HG03066 (cell line): ENCODE measurements around the gene ZBP1.

Experiments
- ATAC-seq: cut with Tn5 transposase; IDR thresholded peaks from one replicate; pipeline ENCODE4 v1.9.1; 2021; ENCODE audit warnings: low read depth; ENCODE audit not compliant: unreplicated experiment

The ZBP1 gene

GRCh38 chr20:57576617-57577550, 43.3 kb downstream of the ZBP1 start:
- no peak for ATAC-seq

DNA sequence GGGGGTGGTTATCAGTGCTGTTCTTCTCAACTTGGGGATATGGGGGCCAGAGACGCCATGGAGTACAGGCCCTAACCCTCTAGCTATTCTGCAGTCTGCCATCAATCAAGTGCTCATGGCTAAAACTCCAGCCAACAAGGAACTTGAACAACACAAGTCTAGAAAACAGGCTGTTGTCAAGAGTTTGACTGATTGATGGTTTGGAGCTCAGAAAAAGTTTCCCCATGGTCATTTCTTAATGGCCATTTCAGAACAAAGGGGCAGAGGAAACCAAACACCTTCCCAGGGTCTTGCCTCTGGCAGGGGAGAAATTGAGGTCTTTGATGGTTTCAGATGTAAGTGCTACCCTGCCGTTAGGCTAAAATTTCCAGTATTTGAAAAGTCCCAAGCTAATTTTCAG, 44.2 kb downstream of the ZBP1 start:
- ATAC-seq: no peak

DNA sequence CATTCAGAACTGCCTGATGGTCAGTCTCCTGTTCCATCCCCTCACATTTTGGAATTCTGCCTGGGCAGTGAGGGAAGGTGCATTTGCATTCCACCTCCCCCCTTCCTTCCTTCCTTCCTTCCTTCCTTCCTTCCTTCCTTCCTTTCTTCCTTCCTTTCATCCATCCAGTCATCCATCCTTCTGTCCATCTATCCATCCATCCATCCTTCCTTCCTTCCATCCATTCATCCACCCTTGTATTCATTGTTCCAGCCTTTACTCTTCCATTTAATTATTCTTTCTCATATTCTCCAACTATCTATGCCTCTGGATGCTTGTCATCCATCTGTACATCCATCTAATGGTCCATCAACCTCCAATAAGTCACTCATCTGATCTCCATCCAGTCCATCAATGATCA, 45.3 kb downstream of the ZBP1 start:
- ATAC-seq: no peak

DNA sequence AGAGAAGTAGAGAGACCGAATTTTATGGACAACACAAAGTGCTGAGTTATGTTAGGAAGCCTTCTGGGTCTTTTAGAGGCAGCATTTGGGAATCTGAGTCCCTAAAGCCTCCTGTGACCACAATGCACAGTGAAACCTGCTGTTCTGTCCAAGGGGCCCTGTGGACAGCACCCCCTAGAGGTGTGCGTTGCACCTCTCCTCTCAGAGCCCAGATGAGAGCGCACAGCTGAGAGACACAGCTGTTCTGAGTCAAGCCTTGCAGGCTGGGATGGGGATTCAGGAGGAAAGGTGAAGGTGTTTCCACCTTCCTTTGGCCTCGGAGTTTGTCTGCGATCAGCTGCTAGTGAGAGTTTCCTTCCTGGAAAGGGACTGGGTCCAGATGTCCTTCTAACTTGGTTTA, 46.3 kb downstream of the ZBP1 start:
- no peak for ATAC-seq

- no peak for ATAC-seq
These were observed 47.0 kb downstream of the ZBP1 start for GRCh38 chr20:57573242-57573641.

GRCh38 chr20:57571782-57572416, 48.3 kb downstream of the ZBP1 start:
- ATAC-seq: no peak

- ATAC-seq: no peak
These were observed 49.3 kb downstream of the ZBP1 start for GRCh38 chr20:57570920-57571319.

DNA sequence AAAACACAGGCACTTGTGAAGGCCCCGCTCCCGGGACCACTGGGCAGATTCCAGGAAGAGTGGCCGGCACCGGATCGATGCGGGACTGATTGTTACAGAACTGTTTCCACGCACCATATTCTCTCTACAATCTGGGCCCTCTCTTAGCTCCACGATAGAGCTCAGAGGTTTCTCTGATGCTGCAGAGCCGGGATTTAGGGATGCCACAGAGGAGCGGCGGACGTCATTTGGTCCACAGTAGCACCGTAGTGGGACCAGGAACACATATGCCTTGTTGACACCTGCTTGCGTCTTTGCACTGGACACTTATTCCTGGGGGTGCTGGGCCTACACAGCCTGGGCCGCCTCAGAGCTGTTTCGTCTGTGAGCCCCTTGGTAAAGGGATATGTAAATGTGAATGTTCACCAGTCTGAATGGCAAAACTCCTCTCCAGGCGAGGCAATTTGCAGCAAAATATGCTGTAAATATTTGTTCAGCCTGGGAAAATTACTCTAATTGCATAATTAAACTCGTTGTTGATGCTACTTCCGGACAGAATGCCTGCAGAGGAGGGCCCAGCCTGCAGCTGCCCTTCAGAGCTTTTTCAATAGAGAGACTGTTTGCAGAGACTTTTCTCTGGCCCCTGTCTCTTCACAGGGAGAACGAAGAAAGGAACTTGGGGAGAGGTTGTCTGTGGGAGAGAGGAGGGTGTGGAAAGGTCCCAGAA, 49.9 kb downstream of the ZBP1 start:
- ATAC-seq: no peak

DNA sequence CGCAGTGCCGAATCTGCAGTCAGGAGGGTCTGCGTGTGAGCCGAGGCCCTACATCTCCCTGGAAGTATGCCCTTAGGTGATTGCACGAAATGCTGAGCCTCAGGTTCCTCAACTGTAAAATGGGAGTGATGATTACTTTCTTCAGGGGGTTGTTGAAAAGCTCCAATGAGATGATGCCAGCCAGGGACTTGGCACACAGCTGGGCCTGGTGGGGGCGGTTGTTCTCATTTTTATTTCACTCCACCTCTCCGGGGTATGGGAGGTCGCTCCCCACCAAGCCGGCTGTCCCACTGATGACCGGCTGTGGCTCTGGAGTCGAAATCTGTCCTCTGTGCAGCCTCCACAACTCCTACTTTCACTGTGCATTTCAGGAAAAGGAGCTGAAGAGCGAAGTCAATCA, 51.3 kb downstream of the ZBP1 start:
- no peak for ATAC-seq

DNA sequence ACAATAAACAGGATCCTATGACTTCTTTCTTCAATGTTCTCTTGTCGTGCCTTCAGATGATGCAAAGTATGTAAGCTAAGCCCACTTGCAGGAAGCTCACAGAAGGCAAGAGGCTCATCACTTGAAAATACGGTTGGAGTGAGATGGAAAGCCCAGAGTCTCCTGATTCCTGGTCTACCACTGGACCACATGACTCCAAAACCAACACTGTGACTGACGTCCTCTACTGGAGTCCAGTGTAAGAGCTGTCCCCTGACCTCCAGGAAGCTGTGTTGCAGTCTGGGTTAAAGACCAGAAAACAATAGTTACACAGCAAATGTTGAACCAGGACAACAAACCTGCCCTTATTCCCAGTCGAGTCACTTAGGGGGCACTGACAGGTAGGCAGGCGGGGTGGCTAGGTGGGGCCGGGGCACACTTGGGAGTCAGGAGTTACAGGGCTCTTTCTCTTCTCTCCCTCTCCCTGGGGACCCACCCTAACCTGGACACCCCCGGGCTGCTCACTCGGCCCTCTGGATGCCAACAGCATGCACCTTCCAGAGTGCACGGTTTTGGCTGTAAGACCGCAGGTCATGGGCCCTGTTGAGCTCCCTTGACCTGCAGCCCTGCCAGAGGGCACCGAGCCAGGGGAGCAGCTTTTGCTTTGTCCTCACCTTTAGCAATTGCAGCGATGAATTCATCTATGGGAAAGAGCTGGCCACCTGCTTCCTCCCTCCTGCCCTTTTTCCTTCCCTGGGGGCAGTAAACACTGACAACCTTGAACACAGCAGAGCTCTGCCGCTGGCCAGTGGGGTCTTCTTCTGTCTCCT, 51.9 kb downstream of the ZBP1 start:
- no peak for ATAC-seq

- no peak for ATAC-seq
These were observed 52.7 kb downstream of the ZBP1 start for GRCh38 chr20:57567471-57568079.

GRCh38 chr20:57566803-57567459, 53.3 kb downstream of the ZBP1 start:
- no peak for ATAC-seq

- no peak for ATAC-seq
These were observed 53.8 kb downstream of the ZBP1 start for GRCh38 chr20:57566399-57566798.

DNA sequence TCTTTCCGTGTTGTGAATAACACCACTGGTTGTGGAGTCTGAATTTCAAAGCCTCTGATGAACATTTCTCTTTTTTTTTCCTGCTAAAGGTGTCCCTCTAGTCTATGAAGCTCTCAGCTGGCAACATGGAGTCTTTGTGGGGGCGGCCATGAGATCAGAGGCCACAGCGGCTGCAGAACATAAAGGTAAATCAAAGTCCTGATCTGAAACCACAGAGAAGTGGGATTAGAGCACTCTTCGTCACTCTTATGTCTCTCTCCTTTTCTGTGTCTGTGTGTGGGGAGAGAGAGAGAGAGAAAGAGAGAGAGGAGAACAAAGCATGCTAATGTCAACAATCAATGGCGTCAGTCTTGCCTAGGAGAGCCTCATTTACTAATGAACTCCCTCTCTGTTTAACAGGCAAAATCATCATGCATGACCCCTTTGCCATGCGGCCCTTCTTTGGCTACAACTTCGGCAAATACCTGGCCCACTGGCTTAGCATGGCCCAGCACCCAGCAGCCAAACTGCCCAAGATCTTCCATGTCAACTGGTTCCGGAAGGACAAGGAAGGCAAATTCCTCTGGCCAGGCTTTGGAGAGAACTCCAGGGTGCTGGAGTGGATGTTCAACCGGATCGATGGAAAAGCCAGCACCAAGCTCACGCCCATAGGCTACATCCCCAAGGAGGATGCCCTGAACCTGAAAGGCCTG, 55.1 kb downstream of the ZBP1 start:
- no peak for ATAC-seq

GRCh38 chr20:57564180-57564802, 55.9 kb downstream of the ZBP1 start:
- ATAC-seq: no peak

GRCh38 chr20:57563522-57563921, 56.7 kb downstream of the ZBP1 start:
- ATAC-seq: no peak

DNA sequence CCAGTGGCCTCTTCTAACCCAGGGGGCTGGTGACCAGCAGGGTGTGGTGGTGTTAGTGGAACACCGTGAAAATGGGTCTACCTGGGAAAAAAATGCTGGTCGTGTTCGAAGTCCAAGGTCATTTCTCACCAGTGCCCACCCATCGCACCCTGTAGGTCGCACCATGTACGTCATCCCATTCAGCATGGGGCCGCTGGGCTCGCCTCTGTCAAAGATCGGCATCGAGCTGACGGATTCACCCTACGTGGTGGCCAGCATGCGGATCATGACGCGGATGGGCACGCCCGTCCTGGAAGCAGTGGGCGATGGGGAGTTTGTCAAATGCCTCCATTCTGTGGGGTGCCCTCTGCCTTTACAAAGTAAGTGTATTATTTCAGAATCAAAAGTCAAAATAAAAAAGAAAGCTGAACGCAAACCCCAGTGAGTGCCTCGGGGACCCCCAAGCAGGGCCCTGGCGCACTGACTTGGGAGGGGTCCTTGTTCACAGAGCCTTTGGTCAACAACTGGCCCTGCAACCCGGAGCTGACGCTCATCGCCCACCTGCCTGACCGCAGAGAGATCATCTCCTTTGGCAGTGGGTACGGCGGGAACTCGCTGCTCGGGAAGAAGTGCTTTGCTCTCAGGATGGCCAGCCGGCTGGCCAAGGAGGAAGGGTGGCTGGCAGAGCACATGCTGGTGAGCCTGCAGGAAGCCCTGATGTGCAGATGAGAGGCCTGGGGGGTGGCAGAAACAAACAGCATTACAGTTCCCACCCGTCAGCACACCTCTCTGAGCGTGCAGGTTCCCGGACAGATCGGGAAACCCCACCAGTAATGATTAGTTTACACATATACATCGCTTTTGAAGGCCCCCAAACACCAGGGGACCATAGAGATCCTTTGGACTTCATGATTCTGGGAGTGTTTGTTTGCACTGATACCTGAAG, 57.4 kb downstream of the ZBP1 start:
- ATAC-seq: no peak
